ENCODE results near the gene PTPRN2.
"Not testable (repeated sequence)": the region's sequence is repeated elsewhere in the genome, so short reads cannot be mapped to it uniquely, and the experiment has no call there.

DNA sequence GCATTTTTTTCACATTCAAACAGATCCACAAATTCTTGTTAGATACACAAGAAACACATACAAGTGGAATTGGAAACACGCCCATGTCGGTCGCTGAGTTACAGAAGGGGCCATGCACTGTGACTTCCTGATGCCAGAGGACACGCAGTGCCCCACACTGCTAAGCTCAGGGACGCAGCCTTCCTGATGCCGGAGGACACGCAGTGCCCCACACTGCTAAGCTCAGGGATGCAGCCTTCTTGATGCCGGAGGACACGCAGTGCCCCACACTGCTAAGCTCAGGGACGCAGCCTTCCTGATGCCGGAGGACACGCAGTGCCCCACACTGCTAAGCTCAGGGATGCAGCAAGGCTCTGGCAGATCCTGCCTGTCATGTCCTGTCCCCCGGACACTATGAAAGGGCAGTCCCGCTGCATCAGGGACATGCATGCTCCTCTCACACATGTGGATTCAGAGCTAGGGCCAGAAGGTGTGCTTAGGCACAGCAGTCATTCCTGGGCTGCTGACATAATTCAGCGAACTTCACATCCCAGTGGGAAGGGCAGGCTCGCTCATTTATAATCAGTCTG, 810.3 kb downstream of the PTPRN2 start:
- TF ChIP-seq, protein P1, sequence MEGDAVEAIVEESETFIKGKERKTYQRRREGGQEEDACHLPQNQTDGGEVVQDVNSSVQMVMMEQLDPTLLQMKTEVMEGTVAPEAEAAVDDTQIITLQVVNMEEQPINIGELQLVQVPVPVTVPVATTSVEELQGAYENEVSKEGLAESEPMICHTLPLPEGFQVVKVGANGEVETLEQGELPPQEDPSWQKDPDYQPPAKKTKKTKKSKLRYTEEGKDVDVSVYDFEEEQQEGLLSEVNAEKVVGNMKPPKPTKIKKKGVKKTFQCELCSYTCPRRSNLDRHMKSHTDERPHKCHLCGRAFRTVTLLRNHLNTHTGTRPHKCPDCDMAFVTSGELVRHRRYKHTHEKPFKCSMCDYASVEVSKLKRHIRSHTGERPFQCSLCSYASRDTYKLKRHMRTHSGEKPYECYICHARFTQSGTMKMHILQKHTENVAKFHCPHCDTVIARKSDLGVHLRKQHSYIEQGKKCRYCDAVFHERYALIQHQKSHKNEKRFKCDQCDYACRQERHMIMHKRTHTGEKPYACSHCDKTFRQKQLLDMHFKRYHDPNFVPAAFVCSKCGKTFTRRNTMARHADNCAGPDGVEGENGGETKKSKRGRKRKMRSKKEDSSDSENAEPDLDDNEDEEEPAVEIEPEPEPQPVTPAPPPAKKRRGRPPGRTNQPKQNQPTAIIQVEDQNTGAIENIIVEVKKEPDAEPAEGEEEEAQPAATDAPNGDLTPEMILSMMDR (conservative IDR thresholded peaks at IDR 0.05): not testable (repeated sequence)
- not testable (repeated sequence) for TF ChIP-seq EZH2 (IDR thresholded peaks at IDR 0.05; ENCODE audit: low read depth)

All from PC-9 (cell line).